GM12878 (cell line): ENCODE data around the gene BCL10. TPM values are rescaled to one million over a fixed set of nuclear protein-coding genes. Genes with fewer than 3 reads are reported as not detected.

Experiments
- ATAC-seq: fragments of 200-7000 bp; cut with Tn5 transposase; 3 replicates; pipeline ENCODE4 v1.9.1; 2020; ENCODE audit warnings: mild to moderate bottlenecking, moderate library complexity
- BruUV-seq: library from RNA; stranded (reverse); fragments of 400-500 nt; replicated peaks from 2 replicates; lab custom pipeline; 2021; lab: Mats Ljungman, UMichigan
- CTCF ChIA-PET: fragments of 300-600 bp; sonication (Branson Sonifier 250); formaldehyde crosslinking; extraction: SDS; loops from one replicate; lab custom pipeline; 2021; ENCODE audit warnings: inconsistent platforms; lab: Yijun Ruan, JAX
- POLR2A ChIA-PET: fragments of 350-600 bp; formaldehyde crosslinking; extraction: SDS; loops from one replicate; lab custom pipeline; 2021; ENCODE audit warnings: inconsistent platforms; lab: Charles Lee
- RAD21 ChIA-PET: fragments of 300-600 bp; sonication (Branson Sonifier 250); formaldehyde crosslinking; loops from one replicate; lab custom pipeline; 2023; ENCODE audit warnings: antibody characterized with exemption; ENCODE audit not compliant: unreplicated experiment; lab: Charles Lee
- SMC1A ChIA-PET: fragments of 300-600 bp; sonication (Branson Sonifier 250); formaldehyde crosslinking; loops from one replicate; lab custom pipeline; 2023; ENCODE audit not compliant: unreplicated experiment, uncharacterized antibody; lab: Charles Lee
- DNase-seq: peaks from one replicate; pipeline ENCODE4 v3.0.0-alpha.2; 2011; ENCODE audit warnings: low read depth, low spot score
- FAIRE-seq: peaks from 3 replicates; lab custom pipeline; 2011; peaks lifted over from hg19 to GRCh38; lab: Jason Lieb, UNC
- H2AFZ ChIP-seq: 2 replicates; pipeline ENCODE4 v1.6.0; 2011; ENCODE audit warnings: low read depth, low read length, control low read depth; ENCODE audit not compliant: control insufficient read depth
- H3K27ac ChIP-seq: 2 replicates; pipeline ENCODE4 v1.5.1; 2011; ENCODE audit warnings: control low read depth; ENCODE audit not compliant: control insufficient read depth, insufficient read depth
- H3K27me3 ChIP-seq, 2 experiments: replicated peaks in 1 of 2; 2 replicates each; pipeline versions ENCODE4 v1.6.0 to v1.6.1; 2011; ENCODE audit warnings: low read length in 1 of 2; ENCODE audit not compliant: control insufficient read depth in 2 of 2, insufficient read depth in 2 of 2
- H3K36me3 ChIP-seq, 2 experiments: 2 replicates each; pipeline ENCODE4 v1.5.1; 2011; ENCODE audit warnings: low read length in 1 of 2; ENCODE audit not compliant: control insufficient read depth in 2 of 2, insufficient read depth in 2 of 2
- H3K4me1 ChIP-seq: 2 replicates; pipeline ENCODE4 v1.6.1; 2011; ENCODE audit warnings: mild to moderate bottlenecking, low read length, moderate library complexity, mixed read lengths; ENCODE audit not compliant: control insufficient read depth, insufficient read depth
- H3K4me2 ChIP-seq: 2 replicates; pipeline ENCODE4 v1.6.0; 2011; ENCODE audit warnings: control low read depth; ENCODE audit not compliant: control insufficient read depth, insufficient read depth
- H3K4me3 ChIP-seq: fragments of 200-600 bp; sonication (generic); 2 replicates; pipeline ENCODE4 v1.5.1; 2016
- H3K79me2 ChIP-seq: 2 replicates; pipeline ENCODE4 v1.6.0; 2011; ENCODE audit warnings: low read length; ENCODE audit not compliant: control insufficient read depth, insufficient read depth
- H3K9ac ChIP-seq: 2 replicates; pipeline ENCODE4 v1.8.0; 2011; ENCODE audit warnings: low read length, control low read depth, mixed read lengths; ENCODE audit not compliant: control insufficient read depth, insufficient read depth
- H3K9me3 ChIP-seq: replicated peaks from 3 replicates; pipeline ENCODE4 v1.5.1; 2011; ENCODE audit warnings: mild to moderate bottlenecking, low read length; ENCODE audit not compliant: control insufficient read depth, insufficient read depth
- H4K20me1 ChIP-seq: 2 replicates; pipeline ENCODE4 v1.6.0; 2011; ENCODE audit not compliant: control insufficient read depth, insufficient read depth
- CHD1 ChIP-seq: IDR thresholded peaks from 2 replicates; pipeline ENCODE4 v1.6.1; 2012; ENCODE audit warnings: low read depth, low read length, improper control_type of control experiment
- NFYB ChIP-seq: IDR thresholded peaks from 2 replicates; pipeline ENCODE4 v1.6.1; 2011; ENCODE audit warnings: low read depth, mild to moderate bottlenecking, low read length, improper control_type of control experiment, moderate library complexity; ENCODE audit not compliant: insufficient read depth
- PAX5 ChIP-seq: IDR thresholded peaks from 2 replicates; pipeline ENCODE4 v1.6.1; 2011; ENCODE audit warnings: low read depth, low read length, borderline replicate concordance
- ZNF207 ChIP-seq: fragments of 450-650 bp; IDR thresholded peaks from 2 replicates; pipeline ENCODE4 v1.6.1; 2014; ENCODE audit warnings: antibody characterized with exemption, mild to moderate bottlenecking, borderline replicate concordance
- WGBS: methylation state at CpG from one replicate; pipeline ENCODE4 v1.1.6; 2016; ENCODE audit warnings: low lambda C conversion rate; ENCODE audit not compliant: insufficient replicate concordance, insufficient coverage; ENCODE audit errors: missing lambda C conversion rate; 5-methylcytosine and 5-hydroxymethylcytosine counted together
- in situ Hi-C: fragments of 300-500 bp; cut with MboI; formaldehyde crosslinking; loops from 9 replicates; pipeline ENCODE4 v1.14.3; 2018; ENCODE audit warnings: mixed read lengths
- intact Hi-C: fragments of 100-400 bp; cut with micrococcal nuclease; formaldehyde crosslinking; loops from one replicate; pipeline ENCODE4 v1.14.2; 2022; ENCODE audit not compliant: unreplicated experiment
- polyA plus RNA-seq, 11 experiments: library from polyadenylated mRNA; depleted of rRNA in 4 of 11; unstranded in 6 of 11; stranded (reverse) in 5 of 11; fragments of >200 nt; fragmentation: Nextera tagmentation in 4 of 11; fragmentation: Illumina TruSeq in 1 of 11; extraction: Ambion mirVana in 4 of 11; extraction: Trizol in 1 of 11; gene quantifications; 1 replicate in 1 of 11; 2 replicates in 10 of 11; pipeline versions ENCODE4 v1.2.1 to v1.2.3, GENCODE V29; 2011 to 2016; ENCODE audit warnings: inconsistent platforms in 2 of 11, missing spikeins in 2 of 11, low read depth in 1 of 11
- total RNA-seq, 4 experiments: library from RNA; depleted of rRNA in 3 of 4; stranded (reverse); fragments of >200 nt in 3 of 4; fragmentation: Illumina TruSeq in 1 of 4; extraction: Trizol in 1 of 4; gene quantifications; 2 replicates each; pipeline versions ENCODE4 v1.2.1 to v1.2.3, GENCODE V29; 2013 to 2021
- TF ChIP-seq, protein P1 (sequence below): IDR thresholded peaks from 2 replicates; pipeline ENCODE4 v1.6.1; 2012; ENCODE audit warnings: low read depth, low read length, improper control_type of control experiment
- TF ChIP-seq, protein P2 (sequence below): IDR thresholded peaks from 2 replicates; pipeline ENCODE4 v1.6.1; 2012; ENCODE audit warnings: low read depth, low read length, improper control_type of control experiment

Gene BCL10
- total and polyA plus RNA-seq, 10 of the 15 experiments (the other 5 are each of a cell fraction or from before 2014, with no cell fraction given): 10.6 to 35.2 (median 19.5) TPM

DNA sequence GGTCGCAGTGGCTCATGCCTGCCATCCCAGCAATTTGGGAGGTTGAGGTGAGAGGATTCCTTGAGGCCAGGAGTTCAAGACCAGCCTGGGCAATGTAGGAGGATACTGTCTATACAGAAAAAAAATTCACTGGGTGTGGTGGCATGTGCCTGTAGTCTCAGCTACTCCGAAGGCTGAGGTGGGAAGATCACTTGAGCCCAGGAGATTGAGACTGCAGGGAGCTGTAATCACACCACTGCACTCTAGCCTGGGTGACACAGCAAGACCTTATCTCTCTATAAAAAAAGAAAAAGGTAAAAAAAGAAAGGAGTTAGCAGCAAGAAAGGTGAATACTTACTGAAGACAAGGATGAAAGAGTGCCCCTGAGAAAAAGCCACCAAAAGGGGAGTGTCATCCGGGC, 23.7 kb upstream of the BCL10 start:
- Histone ChIP-seq H3K79me2 (no peaks in the 10 kb centered on the region), H3K9ac (no peak overlapping the region), H4K20me1 (no peaks in the 10 kb centered on the region), H3K4me1 (peaks cover 6% of the 10 kb centered on the region), H3K4me3 (no peak overlapping the region), H3K4me2 (no peak overlapping the region), H3K9me3 (no peaks in the 10 kb centered on the region), H2AFZ (no peak overlapping the region), H3K27ac (no peak overlapping the region), H3K36me3 (no peaks in the 10 kb centered on the region), H3K27me3 (no peaks in the 10 kb centered on the region; a peak in 1 of 4 replicates)
- RAD21 ChIA-PET: no interaction called here
- no peak for ATAC-seq
- POLR2A ChIA-PET: no interaction called here
- no peak for TF ChIP-seq ZNF207
- TF ChIP-seq, protein P1, sequence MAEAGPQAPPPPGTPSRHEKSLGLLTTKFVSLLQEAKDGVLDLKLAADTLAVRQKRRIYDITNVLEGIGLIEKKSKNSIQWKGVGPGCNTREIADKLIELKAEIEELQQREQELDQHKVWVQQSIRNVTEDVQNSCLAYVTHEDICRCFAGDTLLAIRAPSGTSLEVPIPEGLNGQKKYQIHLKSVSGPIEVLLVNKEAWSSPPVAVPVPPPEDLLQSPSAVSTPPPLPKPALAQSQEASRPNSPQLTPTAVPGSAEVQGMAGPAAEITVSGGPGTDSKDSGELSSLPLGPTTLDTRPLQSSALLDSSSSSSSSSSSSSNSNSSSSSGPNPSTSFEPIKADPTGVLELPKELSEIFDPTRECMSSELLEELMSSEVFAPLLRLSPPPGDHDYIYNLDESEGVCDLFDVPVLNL: no peak
- TF ChIP-seq PAX5: no peak
- TF ChIP-seq CHD1: no peak
- TF ChIP-seq, protein P2, sequence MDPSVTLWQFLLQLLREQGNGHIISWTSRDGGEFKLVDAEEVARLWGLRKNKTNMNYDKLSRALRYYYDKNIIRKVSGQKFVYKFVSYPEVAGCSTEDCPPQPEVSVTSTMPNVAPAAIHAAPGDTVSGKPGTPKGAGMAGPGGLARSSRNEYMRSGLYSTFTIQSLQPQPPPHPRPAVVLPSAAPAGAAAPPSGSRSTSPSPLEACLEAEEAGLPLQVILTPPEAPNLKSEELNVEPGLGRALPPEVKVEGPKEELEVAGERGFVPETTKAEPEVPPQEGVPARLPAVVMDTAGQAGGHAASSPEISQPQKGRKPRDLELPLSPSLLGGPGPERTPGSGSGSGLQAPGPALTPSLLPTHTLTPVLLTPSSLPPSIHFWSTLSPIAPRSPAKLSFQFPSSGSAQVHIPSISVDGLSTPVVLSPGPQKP: no peak
- TF ChIP-seq NFYB: no peak
- in situ Hi-C loops (loop anchor here (10.0 to 25.0 kb wide), 2 partner anchors 395 to 712 kb away; no protein-coding TSS in a partner anchor), intact Hi-C loops (loop anchor here (10.0 kb wide), 1 partner anchor 395 kb away; no protein-coding TSS in a partner anchor)
- CTCF ChIA-PET: no interaction called here
- SMC1A ChIA-PET: no interaction called here
- BruUV-seq: no TSS peak
- no peak for DNase-seq
- FAIRE-seq: no peak
- WGBS: 89% methylated on average over 3 of the region's 3 CpGs
